ENCODE measurements around the gene SLC24A3. TPM values are rescaled to one million over a fixed set of nuclear protein-coding genes. Genes with fewer than 3 reads are reported as not detected.

The SLC24A3 gene
- total and polyA plus RNA-seq, 7 donors = 0.92 to 20.8 (median 13.5) TPM

DNA sequence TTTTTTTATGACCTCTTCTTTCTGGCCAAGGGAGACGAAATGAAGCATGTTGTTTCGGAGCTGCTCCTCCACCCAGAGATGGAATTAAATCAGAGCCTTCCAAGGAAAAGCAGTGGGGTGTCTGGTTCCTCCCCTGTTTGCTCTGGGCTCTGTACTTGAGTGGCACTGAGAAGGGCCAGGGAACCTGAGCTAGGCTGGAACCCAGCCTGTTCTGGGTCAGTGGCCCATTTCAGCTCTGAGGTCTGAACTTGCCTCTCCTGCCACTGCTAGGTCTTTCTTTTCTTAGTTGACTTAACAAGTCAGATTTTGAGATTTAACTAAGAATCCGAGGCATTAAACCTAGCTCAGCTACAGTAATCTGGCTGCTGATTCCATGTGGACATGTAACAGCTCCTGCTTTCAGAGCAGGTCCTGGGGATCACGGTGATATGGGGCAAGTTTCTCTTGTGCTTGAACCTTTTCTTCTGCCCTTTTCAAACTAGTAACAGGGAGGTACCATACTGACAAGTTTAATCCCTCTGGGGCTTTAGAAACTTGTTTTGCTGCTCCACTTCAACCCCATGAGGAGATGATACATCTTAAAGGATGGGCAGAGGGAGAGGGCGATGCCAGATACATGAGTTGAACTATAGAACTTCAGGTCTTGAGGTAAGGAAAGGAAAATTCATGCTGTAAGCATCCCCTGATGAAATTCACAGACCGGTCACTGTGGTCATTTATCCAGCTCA, 101.1 kb downstream of the SLC24A3 start:
- no peak for DNase-seq
- TF ChIP-seq POLR2A (IDR thresholded peaks at IDR 0.05) (no peak), EP300 (IDR thresholded peaks at IDR 0.05) (no peak), POLR2AphosphoS5 (IDR thresholded peaks at IDR 0.05) (no peak)
- TF ChIP-seq, protein P1, sequence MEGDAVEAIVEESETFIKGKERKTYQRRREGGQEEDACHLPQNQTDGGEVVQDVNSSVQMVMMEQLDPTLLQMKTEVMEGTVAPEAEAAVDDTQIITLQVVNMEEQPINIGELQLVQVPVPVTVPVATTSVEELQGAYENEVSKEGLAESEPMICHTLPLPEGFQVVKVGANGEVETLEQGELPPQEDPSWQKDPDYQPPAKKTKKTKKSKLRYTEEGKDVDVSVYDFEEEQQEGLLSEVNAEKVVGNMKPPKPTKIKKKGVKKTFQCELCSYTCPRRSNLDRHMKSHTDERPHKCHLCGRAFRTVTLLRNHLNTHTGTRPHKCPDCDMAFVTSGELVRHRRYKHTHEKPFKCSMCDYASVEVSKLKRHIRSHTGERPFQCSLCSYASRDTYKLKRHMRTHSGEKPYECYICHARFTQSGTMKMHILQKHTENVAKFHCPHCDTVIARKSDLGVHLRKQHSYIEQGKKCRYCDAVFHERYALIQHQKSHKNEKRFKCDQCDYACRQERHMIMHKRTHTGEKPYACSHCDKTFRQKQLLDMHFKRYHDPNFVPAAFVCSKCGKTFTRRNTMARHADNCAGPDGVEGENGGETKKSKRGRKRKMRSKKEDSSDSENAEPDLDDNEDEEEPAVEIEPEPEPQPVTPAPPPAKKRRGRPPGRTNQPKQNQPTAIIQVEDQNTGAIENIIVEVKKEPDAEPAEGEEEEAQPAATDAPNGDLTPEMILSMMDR (IDR thresholded peaks at IDR 0.05) = no peak
- Histone ChIP-seq H3K27me3 (no peaks in the 10 kb centered on the region), H3K36me3 (no peaks in the 10 kb centered on the region), H3K4me3 (no peak overlapping the region), H3K27ac (no peak overlapping the region), H3K4me1 (peaks cover 0 to 22% (median 8%) of the 10 kb centered on the region in 4 donors), H3K9me3 (no peaks in the 10 kb centered on the region)
- intact Hi-C loops (cut with DNase I) = no loop called here
- 89 to 93% methylated on average over 6 of the region's 6 CpGs for WGBS, 2 donors

DNA sequence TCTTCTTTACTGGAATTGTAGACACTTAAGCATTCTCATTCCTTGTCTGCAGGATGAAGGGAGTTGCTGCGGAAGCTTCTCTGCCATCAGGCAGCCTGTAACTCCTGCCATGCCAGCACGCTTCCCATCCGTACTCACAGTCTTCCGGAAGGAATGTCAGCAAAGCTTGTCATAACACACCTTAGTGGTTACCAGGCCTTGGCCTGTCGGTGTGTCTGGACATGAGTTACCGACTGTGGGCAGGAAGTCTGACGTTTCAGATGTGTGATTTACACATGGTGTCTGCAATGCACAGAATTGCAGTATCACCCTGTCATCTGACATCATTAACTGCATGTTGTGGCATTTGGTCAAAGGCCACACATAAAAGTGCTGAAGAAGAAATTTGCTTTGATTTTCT, 102.2 kb downstream of the SLC24A3 start:
- intact Hi-C loops (cut with DNase I) = no loop called here
- no peak for TF ChIP-seq EP300 (IDR thresholded peaks at IDR 0.05)
- TF ChIP-seq, protein P1 (IDR thresholded peaks at IDR 0.05) = no peak
- TF ChIP-seq POLR2AphosphoS5 (IDR thresholded peaks at IDR 0.05) = no peak
- TF ChIP-seq POLR2A (IDR thresholded peaks at IDR 0.05) = no peak
- 66% methylated on average over 7 of the region's 7 CpGs for WGBS, 2 donors

DNA sequence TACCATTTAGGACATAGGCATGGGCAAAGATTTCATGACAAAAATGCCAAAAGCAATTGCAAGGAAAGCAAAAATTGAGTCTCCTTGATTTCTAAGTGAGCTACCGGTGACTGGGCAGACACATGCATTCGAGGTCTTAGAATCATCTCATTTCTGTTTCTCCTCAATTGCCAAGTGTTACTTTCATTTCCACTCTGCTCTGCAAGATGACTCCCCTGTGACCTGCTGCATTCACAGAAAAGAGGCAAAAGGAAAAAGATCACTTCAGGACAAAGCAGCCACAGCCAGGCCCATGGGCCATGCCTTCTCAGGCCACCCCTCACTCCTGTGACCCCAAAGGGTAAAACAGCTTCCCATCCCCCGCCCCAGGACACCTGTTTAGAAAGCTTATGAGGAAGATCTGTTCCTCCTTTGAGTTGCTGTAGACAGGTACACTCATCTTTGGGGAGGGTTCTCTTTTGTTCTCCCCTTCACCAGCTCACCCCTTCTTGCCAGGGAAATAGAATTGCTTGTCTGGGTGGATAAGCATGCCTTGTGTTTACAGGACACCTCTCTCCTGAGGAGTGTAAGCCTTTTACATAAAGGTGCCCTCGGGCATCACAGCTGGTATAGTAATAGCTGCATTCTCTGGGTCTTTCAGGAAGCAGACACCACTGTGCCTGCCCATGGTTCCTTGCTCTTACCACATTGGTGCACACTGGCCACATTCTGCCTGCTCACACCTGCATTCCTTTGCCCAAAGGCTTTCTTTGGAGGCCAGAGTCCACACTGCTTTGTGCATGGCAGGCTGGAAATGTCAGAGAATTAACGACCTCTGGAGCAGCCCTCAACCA, 105.0 kb downstream of the SLC24A3 start:
- WGBS, 2 donors = 59 to 64% methylated on average over 5 of the region's 5 CpGs
- intact Hi-C loops (cut with DNase I) = no loop called here
- TF ChIP-seq POLR2AphosphoS5 (IDR thresholded peaks at IDR 0.05) = no peak
- TF ChIP-seq EP300 (IDR thresholded peaks at IDR 0.05) = no peak
- no peak for TF ChIP-seq POLR2A (IDR thresholded peaks at IDR 0.05)
- TF ChIP-seq, protein P1 (IDR thresholded peaks at IDR 0.05) = no peak
- H3K36me3 ChIP-seq = no peaks in the 10 kb centered on the region
- H3K27ac ChIP-seq = no peak overlapping the region
- no peaks in the 10 kb centered on the region for H3K9me3 ChIP-seq
- H3K4me3 ChIP-seq = no peak overlapping the region
- no peaks in the 10 kb centered on the region for H3K27me3 ChIP-seq
- no peak for DNase-seq
- peaks cover 0 to 10% (median 0%) of the 10 kb centered on the region in 4 donors for H3K4me1 ChIP-seq

More for the DNA sequence above, 102.2 kb downstream of the SLC24A3 start:
- no peak overlapping the region for H3K27ac ChIP-seq
- peaks cover 0 to 22% (median 8%) of the 10 kb centered on the region in 4 donors for H3K4me1 ChIP-seq
- H3K9me3 ChIP-seq = no peaks in the 10 kb centered on the region
- no peak overlapping the region for H3K4me3 ChIP-seq
- no peak for DNase-seq
- H3K27me3 ChIP-seq = no peaks in the 10 kb centered on the region
- no peaks in the 10 kb centered on the region for H3K36me3 ChIP-seq

DNA sequence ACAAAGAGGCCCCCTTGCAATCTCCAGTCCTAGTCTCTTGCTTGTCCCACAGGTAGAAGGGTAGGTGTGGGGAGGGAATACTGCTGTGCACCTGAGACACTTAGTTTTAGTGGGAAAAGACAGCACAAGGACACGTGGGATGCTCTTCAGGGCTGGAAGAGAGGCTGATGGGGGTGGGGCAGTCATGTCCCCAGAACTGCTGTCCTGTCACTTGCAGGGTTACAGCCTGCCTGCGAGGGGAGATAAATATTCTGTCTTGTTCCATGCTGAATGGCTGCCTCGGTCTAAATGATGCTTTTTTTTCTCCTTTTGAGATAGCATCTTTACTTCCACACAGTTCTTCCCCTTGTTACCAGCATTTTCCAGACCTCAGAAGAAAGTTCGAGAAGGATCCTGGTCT, 106.2 kb downstream of the SLC24A3 start:
- DNase-seq = no peak
- intact Hi-C loops (cut with DNase I) = no loop called here
- no peaks in the 10 kb centered on the region for H3K36me3 ChIP-seq
- TF ChIP-seq POLR2A (IDR thresholded peaks at IDR 0.05) = no peak
- no peak for TF ChIP-seq EP300 (IDR thresholded peaks at IDR 0.05)
- TF ChIP-seq POLR2AphosphoS5 (IDR thresholded peaks at IDR 0.05) = no peak
- TF ChIP-seq, protein P1 (IDR thresholded peaks at IDR 0.05) = no peak
- H3K27ac ChIP-seq = no peak overlapping the region
- no peak overlapping the region for H3K4me3 ChIP-seq
- H3K4me1 ChIP-seq = peaks cover 0 to 10% (median 0%) of the 10 kb centered on the region in 4 donors
- H3K27me3 ChIP-seq = no peaks in the 10 kb centered on the region
- 64 to 67% methylated on average over 4 of the region's 4 CpGs for WGBS, 2 donors
- no peaks in the 10 kb centered on the region for H3K9me3 ChIP-seq

Data from sigmoid colon (tissue), 7 donors.